Measurements from ENCODE around the gene PRKCA. TPM values are rescaled to one million over a fixed set of nuclear protein-coding genes. Genes with fewer than 3 reads are reported as not detected.

PRKCA gene
- total RNA-seq, 1 donor from 2014 or later = 5.4 TPM

- DNase-seq = no peak
These were observed 546.7 kb downstream of the PRKCA start for GRCh38 chr17:66849032-66849655.

GRCh38 chr17:66849851-66850580 is 547.6 kb downstream of the PRKCA start:
- DNase-seq = no peak

GRCh38 chr17:66850692-66851091 is 548.3 kb downstream of the PRKCA start:
- no peak for DNase-seq

- DNase-seq = no peak
These were observed 552.8 kb downstream of the PRKCA start for GRCh38 chr17:66855204-66855603.

GRCh38 chr17:66858226-66859083 is 556.0 kb downstream of the PRKCA start:
- no peak for DNase-seq

GRCh38 chr17:66859353-66859752 is 556.9 kb downstream of the PRKCA start:
- no peak for DNase-seq

GRCh38 chr17:66860204-66860603 is 557.8 kb downstream of the PRKCA start:
- no peak for DNase-seq

Other genes starting within 250 kb of the PRKCA start
- 12.8 and 14.8 TPM in 2 replicates for gene CEP112, start 110.5 kb upstream of the PRKCA start, total RNA-seq
- not detected in 2 replicates for gene APOH, start 73.2 kb upstream of the PRKCA start, total RNA-seq